Suprapubic skin (tissue), 4 donors: Measurements from ENCODE around the gene TSR3.

Experiments used
- CTCF ChIP-seq, 2 donors: fragments of 200-600 bp in 1 of 2; fragments of 450-650 bp in 1 of 2; sonication (generic) in 1 of 2; IDR thresholded peaks; one replicate each; pipeline ENCODE4 v1.5.1; 2016 to 2019; ENCODE audit warnings: antibody characterized with exemption in 2 of 2, mild to moderate bottlenecking in 1 of 2, moderate library complexity in 1 of 2
- EP300 ChIP-seq: sonication (generic); formaldehyde crosslinking; IDR thresholded peaks from one replicate; pipeline ENCODE4 v1.6.1; 2017; ENCODE audit warnings: antibody characterized with exemption
- POLR2AphosphoS5 ChIP-seq, 3 donors: sonication (generic); formaldehyde crosslinking; IDR thresholded peaks; one replicate each; pipeline ENCODE4 v1.6.1; 2017; ENCODE audit warnings: antibody characterized with exemption in 3 of 3

- TF ChIP-seq EP300 = no peak
- TF ChIP-seq CTCF (IDR thresholded peaks at IDR 0.05) = no peak
- no peak for TF ChIP-seq POLR2AphosphoS5 (IDR thresholded peaks at IDR 0.05)
Measured at GRCh38 chr16:1367486-1368174, 16.0 kb upstream of the TSR3 start.
